C4-2B (cell line): Measurements from ENCODE around the gene CAPN9.

Source experiments
- H3K27ac ChIP-seq: fragments of 450-650 bp; 2 replicates; pipeline ENCODE4 v1.5.1; 2017
- CTCF ChIP-seq: fragments of 450-650 bp; conservative IDR thresholded peaks from 2 replicates; pipeline ENCODE4 v1.5.1; 2017; ENCODE audit warnings: mild to moderate bottlenecking
- ZFX ChIP-seq: fragments of 450-650 bp; IDR thresholded peaks from 2 replicates; pipeline ENCODE4 v1.6.1; 2017

Gene CAPN9

GRCh38 chr1:230728710-230729392 lies 18.3 kb upstream of the CAPN9 start:
- no peak overlapping the region for H3K27ac ChIP-seq
- TF ChIP-seq ZFX: no peak
- no peak for TF ChIP-seq CTCF

GRCh38 chr1:230730977-230731376 lies 16.2 kb upstream of the CAPN9 start:
- peak overlapping the region; percentile 15; the same call in 1 of the 2 replicates for H3K27ac ChIP-seq
- TF ChIP-seq ZFX: no peak
- TF ChIP-seq CTCF: no peak

GRCh38 chr1:230735447-230735846 lies 11.7 kb upstream of the CAPN9 start:
- H3K27ac ChIP-seq: no peak overlapping the region
- TF ChIP-seq ZFX: no peak
- no peak for TF ChIP-seq CTCF

- no peak for TF ChIP-seq ZFX
- TF ChIP-seq CTCF: no peak
- H3K27ac ChIP-seq: no peak overlapping the region
Observed at GRCh38 chr1:230737622-230738262, 9.4 kb upstream of the CAPN9 start.

- TF ChIP-seq ZFX (no peak), CTCF (no peak)
- H3K27ac ChIP-seq: no peak overlapping the region
Observed at GRCh38 chr1:230739564-230740290, 7.5 kb upstream of the CAPN9 start.

GRCh38 chr1:230743899-230744298 lies 3.3 kb upstream of the CAPN9 start:
- 0 out of 2 replicates have a peak overlapping the region, but pooled peaks have one; percentile 4 for H3K27ac ChIP-seq
- no peak for TF ChIP-seq CTCF
- no peak for TF ChIP-seq ZFX

- H3K27ac ChIP-seq: 0 out of 2 replicates have a peak overlapping the region, but pooled peaks have one; percentile 4
- TF ChIP-seq CTCF: no peak
- TF ChIP-seq ZFX: no peak
Observed at GRCh38 chr1:230744382-230744781, 2.8 kb upstream of the CAPN9 start.
